GM10266 (cell line): Measurements from ENCODE around the gene POLR3GL.

ENCODE experiments used
- DNase-seq: peaks from one replicate; pipeline ENCODE4 v3.0.0; 2012; ENCODE audit errors: extremely low spot score
- CTCF ChIP-seq: IDR thresholded peaks from 2 replicates; pipeline ENCODE4 v1.5.1; 2012; ENCODE audit warnings: mild to moderate bottlenecking, low read depth; ENCODE audit not compliant: control insufficient read depth, insufficient read depth; ENCODE audit errors: missing control alignments

Gene POLR3GL

DNA sequence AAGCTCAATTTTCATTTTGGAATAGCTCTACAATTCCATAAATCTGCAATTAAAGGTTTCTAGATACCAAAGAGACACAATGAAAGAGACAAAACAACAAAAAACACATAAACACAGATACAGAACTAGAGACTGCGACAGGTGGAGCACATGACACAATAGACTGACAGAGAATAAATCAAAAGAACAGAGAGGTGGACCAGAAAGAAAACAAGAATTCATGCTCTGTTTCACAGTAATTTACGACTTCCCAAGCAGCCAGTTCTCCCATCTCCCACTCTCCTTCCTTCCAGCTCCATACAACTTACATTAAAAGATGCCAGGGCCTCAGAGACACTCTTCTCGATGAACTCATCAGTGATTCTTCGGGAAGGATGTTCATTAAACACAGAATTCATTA, 22.1 kb upstream of the POLR3GL start:
- no peak for TF ChIP-seq CTCF
- no peak for DNase-seq

GRCh38 chr1:145942871-145943270, 21.6 kb upstream of the POLR3GL start:
- TF ChIP-seq CTCF = no peak
- no peak for DNase-seq

GRCh38 chr1:145944532-145944931, 20.0 kb upstream of the POLR3GL start:
- TF ChIP-seq CTCF = no peak
- no peak for DNase-seq

GRCh38 chr1:145946477-145946986, 18.0 kb upstream of the POLR3GL start:
- no peak for TF ChIP-seq CTCF
- DNase-seq = no peak

DNA sequence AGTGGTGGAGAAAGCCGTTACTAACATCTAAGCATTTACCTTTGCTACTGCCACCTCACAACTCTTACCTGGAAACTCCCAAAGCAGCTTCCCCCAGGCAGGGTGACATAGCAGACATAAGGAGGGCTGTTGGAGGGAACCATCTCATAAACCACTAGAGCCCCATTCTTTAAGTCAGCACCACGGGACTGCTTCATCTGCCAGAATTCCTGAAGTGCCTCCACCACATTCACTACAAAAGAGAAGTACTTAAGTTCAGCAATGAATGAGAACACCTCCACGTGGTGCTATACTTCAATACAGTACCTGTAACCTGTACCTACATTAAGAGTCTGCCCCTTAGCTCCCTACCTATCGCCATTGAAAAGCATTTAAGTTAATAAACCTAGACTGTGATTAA, 16.9 kb upstream of the POLR3GL start:
- TF ChIP-seq CTCF = no peak
- DNase-seq = no peak

GRCh38 chr1:145949219-145949618, 15.3 kb upstream of the POLR3GL start:
- DNase-seq = no peak
- TF ChIP-seq CTCF = no peak

DNA sequence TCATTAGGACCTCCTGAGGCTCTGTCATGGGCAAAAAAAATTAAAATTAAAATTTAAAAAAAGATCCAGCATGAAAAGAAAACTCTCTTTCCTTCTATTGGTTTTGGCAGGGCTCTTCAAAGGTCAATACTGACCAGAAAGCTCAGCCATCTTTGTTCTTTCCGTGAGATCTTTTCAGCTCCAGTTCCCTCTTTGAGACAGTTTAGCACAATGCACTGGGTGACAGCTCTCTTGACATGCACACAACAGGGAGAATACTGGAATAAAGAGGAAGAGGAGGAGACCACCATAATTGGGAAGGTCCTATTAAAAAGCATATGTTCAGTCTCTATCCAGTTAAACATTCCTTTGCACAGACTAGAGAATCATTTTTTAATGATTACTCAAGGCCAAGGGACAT, 13.0 kb upstream of the POLR3GL start:
- TF ChIP-seq CTCF = no peak
- no peak for DNase-seq

DNA sequence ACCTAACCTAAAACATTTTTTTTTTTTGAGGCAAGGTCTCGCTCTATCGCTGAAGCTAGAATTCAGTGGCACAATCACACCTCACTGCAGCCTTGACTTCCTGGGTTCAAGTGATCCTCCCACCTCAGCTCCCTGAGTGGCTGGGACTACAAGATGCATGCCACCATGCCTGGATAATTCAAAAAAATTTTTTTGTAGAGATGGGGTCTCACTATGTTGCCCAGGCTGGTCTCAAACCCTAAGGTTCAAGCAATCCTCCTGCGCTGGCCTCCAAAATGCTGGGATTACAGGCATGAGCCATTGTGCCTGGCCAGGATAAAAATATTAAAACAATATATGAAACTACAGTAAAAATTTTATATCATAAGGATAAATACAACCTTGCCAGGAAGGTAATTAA, 11.6 kb upstream of the POLR3GL start:
- no peak for DNase-seq
- no peak for TF ChIP-seq CTCF
